ENCODE measurements around the gene NISCH.

NISCH gene

DNA sequence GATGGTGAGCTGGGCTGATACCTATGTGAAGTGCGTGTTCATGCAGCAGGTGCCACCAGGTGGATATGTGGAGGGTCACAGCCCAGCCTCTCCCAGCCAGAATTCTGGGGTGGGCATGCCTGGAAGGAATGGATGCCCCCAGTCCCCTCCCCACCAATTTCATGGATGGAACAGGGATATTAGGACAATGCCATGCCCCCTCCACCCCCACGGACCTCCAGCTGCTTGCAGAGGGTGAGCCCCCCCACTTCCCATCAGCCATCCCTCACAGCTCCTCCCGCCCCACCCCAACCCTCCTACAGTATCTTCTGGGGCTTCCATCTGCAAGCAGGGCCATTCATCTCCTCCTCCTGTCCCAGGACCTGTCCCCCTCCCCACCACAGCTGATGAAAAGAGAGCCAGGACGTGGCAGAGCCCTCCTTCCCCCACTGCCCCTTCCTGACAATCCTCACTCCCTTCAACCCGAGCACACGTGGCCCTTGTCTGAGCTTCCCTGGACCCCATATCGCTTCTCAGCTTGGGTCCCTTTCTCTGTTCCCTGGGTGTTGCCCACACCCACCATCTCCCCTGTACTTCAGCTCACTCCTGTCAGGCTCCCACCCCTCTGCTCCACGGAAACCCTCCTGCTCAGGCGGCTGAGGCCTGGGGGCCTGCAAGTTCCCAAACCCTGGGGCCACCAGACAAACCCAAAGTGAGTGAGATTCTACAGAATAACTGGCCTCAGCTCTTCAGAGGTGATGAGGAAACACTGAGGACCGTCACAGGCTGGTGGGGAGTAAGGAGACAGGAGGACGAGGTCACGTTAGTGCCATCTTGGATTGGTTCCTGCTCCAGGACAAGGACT lies 7.7 kb upstream of the NISCH start:
- DNase-seq: no peak

DNA sequence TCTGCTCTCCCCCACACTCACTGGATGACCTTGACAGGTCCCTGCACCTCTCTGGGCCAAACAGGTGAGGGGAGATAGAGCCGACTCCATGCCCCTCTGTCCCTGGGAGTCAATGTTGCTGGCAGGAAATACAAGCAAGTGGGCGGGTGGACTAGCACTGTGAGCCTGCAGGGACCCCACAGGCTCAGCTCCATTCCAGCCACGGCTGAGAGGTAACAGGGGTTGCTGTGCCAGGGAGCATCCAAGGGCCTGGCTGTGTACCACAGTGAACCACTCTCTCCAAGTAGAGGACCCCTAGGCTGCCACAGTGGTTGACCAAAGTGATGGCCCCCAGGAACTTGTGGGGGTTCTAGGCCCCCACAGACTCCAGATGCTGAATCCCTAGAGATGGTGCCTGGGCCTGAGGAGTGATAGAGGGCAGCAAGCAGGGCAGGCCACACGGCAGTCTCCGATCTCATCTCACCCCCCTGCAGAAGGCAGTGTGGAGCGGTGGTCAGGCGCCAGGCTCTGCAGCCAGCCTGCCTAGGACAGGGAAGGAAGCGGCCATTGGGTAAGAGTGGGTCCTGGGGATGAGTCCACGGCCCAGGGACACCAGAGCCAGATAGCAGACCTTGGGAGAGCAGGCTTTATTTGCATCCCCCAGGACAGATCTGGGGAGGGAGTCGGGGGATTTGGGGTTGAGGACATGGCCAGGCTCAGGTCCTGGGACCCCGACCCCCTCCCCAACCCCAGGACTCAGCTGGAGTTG lies 4.7 kb upstream of the NISCH start:
- no peak for DNase-seq

- DNase-seq: no peak
Measured at GRCh38 chr3:52451237-52452083, 3.9 kb upstream of the NISCH start.

DNA sequence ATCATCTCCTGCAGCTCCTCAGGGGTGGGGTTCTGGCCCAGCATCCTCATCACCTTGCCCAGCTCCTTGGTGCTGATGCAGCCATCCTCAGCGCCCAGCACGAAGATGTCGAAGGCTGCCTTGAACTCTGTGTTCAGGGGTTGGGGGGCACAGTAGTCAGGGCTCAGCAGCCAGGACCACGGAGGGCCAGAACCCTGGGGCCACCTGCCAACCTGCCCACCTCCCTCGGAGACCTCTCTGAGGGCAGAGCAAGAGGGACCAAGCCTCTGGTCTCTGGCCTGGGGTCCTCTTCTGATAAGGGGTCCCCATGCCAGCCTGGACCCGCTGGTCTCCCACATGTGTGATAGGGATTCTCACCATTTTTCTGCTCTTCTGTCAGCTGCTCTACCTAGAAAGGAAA lies 3.3 kb upstream of the NISCH start:
- no peak for DNase-seq

DNA sequence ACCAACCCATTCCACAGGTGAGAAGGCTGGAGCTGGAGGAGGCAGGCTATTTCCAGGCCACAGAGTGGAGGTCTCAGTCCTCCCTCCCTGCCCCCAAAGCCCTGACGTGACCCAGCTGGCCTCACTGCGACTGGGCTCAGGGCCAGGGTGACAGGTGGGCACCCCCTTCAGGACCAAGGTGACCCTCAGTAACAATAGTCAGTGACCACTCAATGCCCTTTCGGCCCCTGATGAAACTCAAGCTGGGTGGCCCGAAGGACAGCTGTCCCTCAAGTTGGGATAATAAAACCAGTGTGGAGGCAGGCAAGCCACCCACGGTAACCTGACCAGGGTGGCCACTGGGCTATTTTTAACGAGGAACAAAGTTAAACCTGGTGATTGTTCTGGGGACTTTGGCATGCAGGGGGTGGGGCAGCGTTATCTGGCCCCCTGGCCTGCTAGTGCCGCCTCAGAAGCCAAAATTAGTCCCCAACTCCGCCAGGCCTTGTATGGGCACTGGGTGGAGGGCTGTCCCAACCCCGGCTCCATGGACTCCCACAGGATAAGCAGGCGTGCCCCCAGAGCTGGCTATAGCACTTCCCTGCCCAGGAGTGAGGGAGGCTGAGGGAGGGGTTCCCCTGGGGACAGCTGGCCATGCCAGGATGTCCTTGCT lies 2.7 kb upstream of the NISCH start:
- DNase-seq: no peak

DNA sequence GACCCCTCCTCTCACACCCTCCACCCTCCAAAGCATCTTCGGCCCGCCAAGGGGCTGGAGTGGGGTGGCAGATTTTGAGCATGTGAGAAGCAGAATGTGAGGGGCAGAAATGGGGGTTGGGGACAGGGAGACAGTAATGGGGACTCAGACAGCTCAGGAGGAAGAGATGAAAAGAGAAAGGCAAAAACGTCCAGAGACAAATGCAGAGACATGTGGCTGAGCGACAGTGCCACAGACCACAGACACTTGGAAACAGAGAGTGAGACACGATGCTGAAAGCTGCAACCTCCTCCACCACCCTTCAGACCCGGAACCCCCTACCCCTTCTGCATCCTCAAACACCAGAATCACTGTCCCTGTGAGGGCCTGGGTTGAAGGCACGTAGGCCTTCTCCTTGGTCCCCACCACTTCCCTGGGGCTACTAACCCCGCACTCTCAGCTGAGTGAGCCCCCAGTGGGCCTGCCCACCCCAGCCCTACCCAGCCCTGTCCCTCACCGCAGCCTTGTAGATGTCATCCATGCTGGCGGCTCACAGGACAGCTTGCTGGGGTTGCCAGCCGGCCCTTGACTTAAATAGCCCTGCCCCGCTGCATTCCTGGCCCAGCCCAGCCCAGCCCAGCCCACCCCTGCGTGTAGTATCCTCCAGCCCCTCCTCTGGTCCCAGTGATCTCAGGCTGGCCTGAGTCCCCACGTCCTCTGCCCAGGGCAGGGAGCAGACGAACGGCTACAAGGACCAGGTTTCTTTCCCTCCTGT lies 1.7 kb upstream of the NISCH start, which contains the start of gene TNNC1:
TSS of gene TNNC1 (minus strand) at position 546 of the 754 bp plus-strand sequence. CDS start at position 520, 26 bp downstream.
- DNase-seq: no peak

- no peak for DNase-seq
Measured at GRCh38 chr3:52454250-52454937, 1.0 kb upstream of the NISCH start.

DNA sequence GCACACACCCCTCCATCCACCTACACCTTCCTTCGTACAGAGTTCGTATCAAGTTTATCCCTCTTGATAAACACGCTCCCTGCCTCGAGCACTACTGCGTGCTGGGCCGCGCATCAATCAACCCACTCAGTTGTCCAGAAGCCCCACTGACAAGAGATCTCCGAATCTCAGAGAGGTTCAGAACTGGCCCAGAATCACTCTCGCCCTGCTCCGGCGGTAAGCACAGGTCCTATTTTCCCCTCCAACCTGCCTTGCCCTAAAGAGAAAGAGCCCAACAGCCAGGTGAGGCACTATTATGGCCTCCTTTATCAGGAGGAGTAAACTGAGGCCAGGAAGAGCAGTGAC lies 494 bp upstream of the NISCH start:
- DNase-seq: no peak

DNA sequence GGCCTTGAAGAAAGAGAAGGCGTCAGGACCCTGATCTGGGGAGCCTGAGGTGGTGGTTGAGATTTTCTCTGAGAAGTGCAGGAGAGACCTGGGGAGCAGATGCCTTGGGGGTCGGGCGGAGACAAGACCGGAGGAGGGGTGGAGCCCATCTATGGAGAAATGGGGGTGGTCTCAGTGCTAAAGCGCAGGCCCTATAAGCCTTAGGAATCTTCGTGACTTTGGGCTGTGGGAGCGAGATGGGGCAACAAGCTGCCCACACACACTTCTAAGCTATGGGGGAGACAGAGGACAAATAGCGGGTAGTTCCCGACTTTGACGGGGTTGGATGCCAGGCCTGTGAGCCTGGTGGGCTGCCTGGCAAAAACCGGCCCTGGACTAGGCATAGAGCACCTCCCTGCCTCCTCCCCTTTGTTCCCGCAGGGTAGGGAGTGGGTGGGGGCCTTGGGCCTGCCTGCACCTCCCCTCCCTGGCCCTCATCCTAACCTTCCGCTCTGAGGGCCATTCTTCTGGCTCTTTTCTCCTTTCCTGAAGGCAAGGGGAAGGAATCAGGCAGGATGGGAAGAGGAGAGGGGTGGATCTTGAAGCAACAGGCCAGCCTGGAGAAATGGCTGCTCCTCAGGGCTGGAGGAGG lies 880 bp downstream of the NISCH start:
- DNase-seq: no peak

DNA sequence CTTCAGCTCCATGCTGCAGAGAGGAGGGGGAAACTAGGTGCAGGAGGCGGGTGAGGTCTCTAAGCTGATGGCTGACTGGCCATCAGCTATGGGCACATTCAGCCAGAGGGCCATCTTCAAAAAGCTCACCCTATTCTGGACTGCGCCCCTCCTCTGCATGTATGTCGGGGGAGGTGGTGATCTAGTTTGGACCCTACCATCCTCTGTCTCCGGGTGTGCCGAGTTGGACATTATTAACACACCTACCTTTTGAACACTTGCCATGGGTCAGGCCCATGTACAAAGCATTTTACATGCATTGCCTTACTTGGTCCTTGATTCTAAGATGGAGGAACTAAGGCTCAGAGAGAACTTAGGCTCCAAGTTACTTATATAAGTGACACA lies 1.4 kb downstream of the NISCH start:
- no peak for DNase-seq

DNA sequence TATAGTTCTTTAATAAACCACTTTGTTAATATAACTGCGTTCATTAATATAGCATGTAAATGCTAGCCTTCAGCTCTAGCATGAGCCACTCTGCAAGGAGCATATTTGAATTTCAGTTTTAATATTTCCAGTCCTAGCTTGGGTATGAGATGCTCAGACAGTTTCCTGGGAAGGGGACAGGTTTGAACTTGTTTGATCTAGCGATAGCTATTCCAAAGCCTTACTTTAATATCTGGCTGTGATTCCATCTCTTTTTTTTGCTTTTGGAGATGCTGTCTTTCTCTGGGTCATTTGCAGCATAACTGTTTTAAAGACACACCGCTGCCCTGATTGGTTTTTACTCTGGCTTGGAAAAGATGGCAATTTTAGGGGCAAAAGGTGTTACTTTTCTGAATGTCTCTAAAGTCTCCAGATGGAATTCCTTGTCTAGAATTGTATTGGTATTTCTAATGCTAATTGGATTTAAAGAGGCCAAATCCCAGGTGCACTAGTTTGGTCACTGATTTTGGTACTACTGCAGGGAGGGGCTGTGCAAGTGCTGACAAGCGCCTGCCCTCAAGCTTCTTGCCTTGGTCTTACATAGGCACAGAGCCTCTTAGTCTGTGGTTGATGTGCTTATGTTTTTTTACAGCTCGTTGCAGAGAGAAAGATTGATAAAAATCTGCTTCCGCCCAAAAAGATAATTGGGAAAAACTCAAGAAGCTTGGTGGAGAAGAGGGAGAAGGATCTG lies 2.8 kb downstream of the NISCH start:
- DNase-seq: no peak

- no peak for DNase-seq
Measured at GRCh38 chr3:52458770-52459545, 3.6 kb downstream of the NISCH start.

GRCh38 chr3:52461874-52462273 lies 6.5 kb downstream of the NISCH start:
- no peak for DNase-seq

DNA sequence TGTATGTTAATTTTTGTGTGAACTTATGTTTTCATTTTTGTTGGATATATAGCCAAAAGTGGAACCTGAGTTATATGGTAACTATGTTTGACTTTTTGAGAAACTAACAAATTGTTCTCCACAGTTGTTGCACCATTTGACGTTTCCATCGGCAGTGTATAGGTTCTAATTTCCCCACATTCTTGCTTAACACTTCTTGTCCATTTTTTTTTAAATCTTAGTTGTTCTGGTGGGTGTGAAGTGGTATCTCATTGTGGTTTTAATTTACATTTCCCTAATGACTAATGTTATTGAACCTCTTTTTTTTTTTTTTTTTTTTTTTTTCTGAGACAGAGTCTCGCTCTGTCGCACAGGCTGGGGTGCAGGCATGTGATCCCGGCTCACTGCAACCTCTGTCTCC lies 8.0 kb downstream of the NISCH start:
- DNase-seq: no peak

DNA sequence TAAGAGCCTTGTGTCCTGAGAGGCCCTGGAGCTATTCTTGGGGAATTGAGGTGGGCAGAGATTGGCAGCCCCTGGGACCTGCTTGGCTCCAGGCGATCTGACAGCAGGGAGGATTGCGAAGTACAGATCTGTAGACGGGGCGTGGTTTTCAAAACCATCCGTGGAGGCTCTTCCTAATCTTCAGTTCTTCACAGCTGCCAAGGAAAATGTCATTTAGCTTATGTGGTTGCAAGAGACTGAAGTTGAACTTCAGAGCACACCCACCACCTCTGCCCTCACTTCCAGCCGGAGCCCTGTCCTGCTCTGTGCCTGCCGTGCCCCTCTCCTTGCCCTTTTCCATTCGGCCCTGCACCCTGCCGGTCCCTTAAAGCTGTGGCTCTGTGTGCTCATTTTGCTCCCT lies 12.9 kb downstream of the NISCH start:
- no peak for DNase-seq

DNA sequence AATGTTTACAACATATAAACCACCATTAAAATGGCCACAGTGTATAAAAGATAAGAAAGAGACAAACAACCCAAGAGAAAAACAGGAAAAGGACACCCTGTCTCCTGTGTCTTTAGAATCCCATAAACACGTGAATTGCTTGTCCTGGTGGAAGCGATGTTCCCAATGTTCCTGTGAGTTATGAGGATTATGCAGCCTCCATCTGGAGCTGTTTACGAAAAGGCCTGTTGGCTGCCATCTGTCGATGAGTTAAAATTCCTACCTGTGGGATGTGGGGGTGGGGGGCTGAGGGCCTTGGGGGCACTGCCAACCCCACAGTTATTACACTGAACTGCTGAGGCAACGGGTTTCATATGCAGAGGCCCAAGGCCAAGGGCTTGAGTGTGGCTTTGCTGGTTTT lies 13.6 kb downstream of the NISCH start:
- no peak for DNase-seq

DNA sequence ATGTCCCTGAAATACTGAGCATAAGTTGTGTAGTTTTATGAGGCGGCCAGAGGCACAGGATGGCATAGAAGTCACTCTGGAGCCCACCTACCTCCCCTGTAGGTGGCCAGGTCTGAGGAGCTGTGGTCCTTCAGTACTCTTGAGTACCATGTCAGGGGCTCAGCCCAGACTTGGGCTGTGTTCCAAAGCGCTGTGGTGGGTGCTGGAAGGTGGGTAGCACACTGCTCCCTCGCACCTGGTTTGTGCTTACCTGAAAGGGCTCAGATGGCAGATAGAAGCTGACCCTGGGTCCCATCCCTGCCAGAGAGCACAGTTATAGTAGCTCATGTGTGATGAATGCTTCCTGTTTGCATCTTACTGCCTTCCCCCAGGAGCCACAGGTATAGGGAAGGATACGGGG lies 15.5 kb downstream of the NISCH start:
- no peak for DNase-seq

DNA sequence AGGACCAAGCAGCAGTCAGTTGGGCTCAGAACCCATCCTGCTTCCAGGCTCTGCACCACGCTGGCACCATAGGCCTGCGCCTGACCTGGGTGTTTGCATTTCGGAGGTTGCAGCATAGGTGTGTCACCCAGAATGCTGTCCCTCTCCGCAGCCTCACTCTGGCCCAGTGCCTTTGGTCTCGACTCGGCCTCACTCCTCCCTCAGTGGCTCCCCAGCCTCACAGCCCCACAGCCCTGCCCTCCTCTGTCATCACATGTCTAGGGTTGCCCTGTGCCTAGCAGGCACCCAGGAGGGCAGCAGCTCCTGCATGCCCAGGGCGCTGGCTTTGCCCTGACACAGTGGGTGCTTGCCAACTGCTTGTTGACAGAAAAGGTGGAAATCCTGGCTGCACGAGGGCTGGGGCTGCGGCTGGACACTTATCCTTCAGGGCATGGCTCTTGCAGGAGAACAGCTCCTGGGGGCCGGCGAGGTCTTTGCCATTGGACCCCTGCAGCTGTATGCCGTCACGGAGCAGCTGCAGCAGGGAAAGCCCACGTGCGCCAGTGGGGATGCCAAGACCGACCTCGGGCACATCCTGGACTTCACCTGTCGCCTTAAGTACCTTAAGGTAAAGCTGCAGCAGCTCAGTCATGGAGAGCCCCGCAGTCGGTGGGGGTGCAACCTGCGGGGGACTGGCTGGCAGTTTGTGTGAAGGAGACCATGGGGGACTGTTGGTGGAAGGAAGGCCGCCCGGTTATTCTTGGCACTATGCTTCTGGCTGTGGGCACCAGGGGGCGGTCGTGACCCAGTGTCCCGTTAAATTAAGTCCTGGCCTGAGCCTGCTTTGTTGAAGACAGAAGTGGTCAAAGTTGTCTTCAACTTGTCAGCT lies 16.2 kb downstream of the NISCH start:
- no peak for DNase-seq

Data from NCI-H1436 (cell line).